Body of pancreas (tissue), 4 donors: ENCODE data around the gene EIF3L. TPM values are rescaled to one million over a fixed set of nuclear protein-coding genes. Genes with fewer than 3 reads are reported as not detected.
"Not testable (repeated sequence)": the region's sequence is repeated elsewhere in the genome, so short reads cannot be mapped to it uniquely, and the experiment has no call there.

Source experiments
- ATAC-seq: fragments of 150-250 bp; one replicate; pipeline ENCODE4 v1.9.1; 2016
- DNase-seq, 4 donors: peaks; one replicate each; pipeline ENCODE4 v3.0.0-alpha.2; 2019
- H3K27ac ChIP-seq, 4 donors: fragments of 200-600 bp; sonication (generic); 1 replicate in 3 of 4; 2 replicates in 1 of 4; pipeline versions ENCODE4 v1.5.1 to v1.6.1; 2016 to 2019; ENCODE audit warnings: mild to moderate bottlenecking in 1 of 4, mixed read lengths in 1 of 4, moderate library complexity in 1 of 4
- H3K27me3 ChIP-seq, 2 donors: fragments of 200-600 bp; sonication (generic); one replicate each; pipeline ENCODE4 v1.6.0; 2016; ENCODE audit warnings: mild to moderate bottlenecking in 1 of 2
- H3K36me3 ChIP-seq, 2 donors: fragments of 200-600 bp; sonication (generic); replicated peaks in 1 of 2; 2 replicates each; pipeline ENCODE4 v1.5.1; 2016; ENCODE audit warnings: low read depth in 2 of 2; ENCODE audit not compliant: insufficient read depth in 1 of 2
- H3K4me1 ChIP-seq: fragments of 200-600 bp; sonication (generic); one replicate; pipeline ENCODE4 v1.6.0; 2016
- H3K4me3 ChIP-seq, 2 donors: fragments of 200-600 bp; sonication (generic); 1 replicate in 1 of 2; 2 replicates in 1 of 2; pipeline ENCODE4 v1.5.1; 2016 to 2019
- H3K9me3 ChIP-seq, 3 donors: fragments of 200-600 bp; sonication (generic); 1 replicate in 2 of 3; 2 replicates in 1 of 3; pipeline ENCODE4 v1.5.1; 2016
- CTCF ChIP-seq, 7 experiments: fragments of 450-650 bp in 4 of 7; fragments of 200-600 bp in 3 of 7; sonication (generic) in 3 of 7; IDR thresholded peaks; one replicate each; pipeline ENCODE4 v1.5.1; 2016 to 2019; ENCODE audit warnings: antibody characterized with exemption in 7 of 7
- POLR2A ChIP-seq, 3 donors: fragments of 450-650 bp; IDR thresholded peaks; one replicate each; pipeline ENCODE4 v1.6.1; 2016; ENCODE audit warnings: antibody characterized with exemption in 3 of 3, mild to moderate bottlenecking in 2 of 3
- WGBS, 2 donors: methylation state at CpG; one replicate each; pipeline ENCODE4 v1.1.5; 2017; 5-methylcytosine and 5-hydroxymethylcytosine counted together
- intact Hi-C: fragments of 100-400 bp; cut with DNase I; formaldehyde crosslinking; loops from one replicate; pipeline ENCODE4 v1.15.1; 2023
- total RNA-seq, 2 donors: library from RNA; depleted of rRNA; stranded (reverse); fragments of >200 nt; gene quantifications; one replicate each; pipeline ENCODE4 v1.1.0, GENCODE V29; 2016

The EIF3L gene
- total RNA-seq = 100 to 1,000 TPM; 139 to 230 TPM

DNA sequence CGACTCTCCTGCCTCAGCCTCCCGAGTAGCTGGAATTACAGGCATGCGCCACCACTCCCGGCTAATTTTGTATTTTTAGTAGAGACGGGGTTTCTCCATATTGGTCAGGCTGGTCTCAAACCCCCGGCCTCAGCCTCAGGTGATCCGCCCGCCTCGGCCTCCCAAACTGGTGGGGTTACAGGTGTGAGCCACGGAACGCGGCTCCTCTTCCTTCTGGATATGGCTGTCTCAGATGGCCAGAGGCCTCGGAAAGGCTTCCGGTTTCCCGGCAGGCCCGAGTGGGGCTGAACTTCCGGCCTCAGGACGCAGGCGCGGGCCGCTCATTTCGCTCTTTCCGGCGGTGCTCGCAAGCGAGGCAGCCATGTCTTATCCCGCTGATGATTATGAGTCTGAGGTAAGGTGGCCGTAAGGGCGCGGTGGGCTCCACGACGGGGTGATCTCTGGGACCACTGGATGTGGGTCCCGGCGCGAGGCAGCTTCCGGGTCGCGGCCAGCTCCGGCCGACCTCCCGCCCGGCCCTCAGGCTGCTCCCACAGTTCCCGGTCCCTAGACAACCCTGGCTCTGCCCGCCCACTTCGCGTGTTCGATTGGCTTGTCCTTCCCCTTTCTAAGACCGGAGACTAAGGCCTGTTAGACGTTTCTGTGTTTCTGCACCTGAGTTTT is at the start of gene EIF3L:
Gene EIF3L (plus strand): TSS at position 331 of the 663 bp plus-strand sequence. CDS start 31 bp downstream, at position 362.
- Histone ChIP-seq H3K4me3 (peak within 1 kb of the TSS; percentile 86 to 91), H3K27ac (peak within 1 kb of the TSS; percentile 75 to 95 (median 88)), H3K27me3 (no peaks in the 10 kb centered on the region), H3K9me3 (no peaks in the 10 kb centered on the region), H3K4me1 (peaks cover 53% of the 10 kb centered on the region), H3K36me3 (peaks cover 0 to 9% of the 10 kb centered on the region in 2 donors)
- DNase-seq = peak; percentile 89 to 93 (median 92)
- intact Hi-C loops = no loop called here
- 0 to 2% methylated on average over 8 to 49 of the region's 49 CpGs for WGBS, 2 donors
- peak; percentile 75 for ATAC-seq
- TF ChIP-seq POLR2A (IDR thresholded peaks at IDR 0.05) = peak; percentile 83 to 95 (median 95)
- no peak for TF ChIP-seq CTCF (IDR thresholded peaks at IDR 0.05)

DNA sequence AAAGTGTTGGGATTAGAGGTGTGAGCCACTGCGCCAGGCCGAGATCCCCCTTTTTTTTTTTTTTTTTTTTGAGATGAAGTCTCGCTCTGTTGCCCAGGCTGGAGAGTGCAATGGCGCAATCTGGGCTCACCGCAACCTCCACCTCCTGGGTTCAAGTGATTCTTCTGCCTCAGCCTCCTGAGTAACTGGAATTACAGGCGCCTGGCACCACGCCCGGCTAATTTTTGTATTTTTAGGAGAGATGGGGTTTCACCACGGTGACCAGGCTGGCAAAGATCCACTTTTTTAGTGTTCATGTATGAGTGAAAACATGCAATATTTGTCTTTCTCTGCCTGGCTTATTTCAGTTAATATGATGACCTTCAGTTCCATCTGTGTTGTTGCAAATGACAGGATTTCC is 49.2 kb upstream of the EIF3L start:
- H3K36me3 ChIP-seq, DNase-seq, H3K9me3 ChIP-seq, H3K4me3 ChIP-seq, ATAC-seq, intact Hi-C loops, H3K27ac ChIP-seq, H3K27me3 ChIP-seq: not testable (repeated sequence)
- peaks cover 31% of the 10 kb centered on the region for H3K4me1 ChIP-seq
- WGBS, 2 donors = 73 to 81% methylated on average over 9 of the region's 9 CpGs

DNA sequence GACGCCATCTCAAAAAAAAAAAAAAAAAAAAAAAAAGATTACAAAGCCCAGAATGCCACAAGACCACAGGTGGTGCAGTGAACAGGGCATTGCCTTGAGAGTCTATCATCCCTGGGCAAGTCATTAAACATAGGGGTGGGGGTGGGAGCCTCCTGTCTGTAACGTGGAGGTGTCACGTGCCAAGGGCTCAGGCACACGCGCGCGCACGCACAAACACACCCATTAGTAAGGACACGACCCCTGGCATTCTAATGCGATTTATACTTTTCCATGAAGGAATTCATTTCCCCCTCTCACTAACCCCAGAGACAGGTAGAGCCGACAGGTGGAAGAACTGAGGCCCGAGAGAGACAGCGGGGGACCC is 47.3 kb upstream of the EIF3L start:
- peak; percentile 16 for ATAC-seq
- TF ChIP-seq CTCF (IDR thresholded peaks at IDR 0.05) (peak in 1 of 7 experiments; percentile 13), POLR2A (IDR thresholded peaks at IDR 0.05) (no peak)
- H3K4me1 ChIP-seq = peaks cover 38% of the 10 kb centered on the region
- H3K9me3 ChIP-seq = no peaks in the 10 kb centered on the region
- H3K27me3 ChIP-seq = no peaks in the 10 kb centered on the region
- peak overlapping the region; percentile 57 for H3K4me3 ChIP-seq
- WGBS, 2 donors = 0 to 3% methylated on average over 11 to 13 of the region's 13 CpGs
- intact Hi-C loops = no loop called here
- H3K27ac ChIP-seq = peak overlapping the region; percentile 74 to 92 (median 88)
- peak; percentile 49 to 68 (median 60) for DNase-seq
- no peaks in the 10 kb centered on the region for H3K36me3 ChIP-seq

- no peaks in the 10 kb centered on the region for H3K27me3 ChIP-seq
- peak overlapping the region; percentile 74 to 92 (median 88) for H3K27ac ChIP-seq
- no peak for TF ChIP-seq CTCF (IDR thresholded peaks at IDR 0.05)
- peak; percentile 50 to 75 (median 63) for TF ChIP-seq POLR2A (IDR thresholded peaks at IDR 0.05)
- H3K4me1 ChIP-seq = peaks cover 38% of the 10 kb centered on the region
- H3K9me3 ChIP-seq = no peaks in the 10 kb centered on the region
- peak overlapping the region; percentile 57 for H3K4me3 ChIP-seq
- ATAC-seq (peak; percentile 47), DNase-seq (peak; percentile 70 to 83 (median 72))
- 1 to 2% methylated on average over 16 to 63 of the region's 63 CpGs for WGBS, 2 donors
- intact Hi-C loops = no loop called here
- H3K36me3 ChIP-seq = no peaks in the 10 kb centered on the region
Observed at GRCh38 chr22:37802310-37803194, 46.7 kb upstream of the EIF3L start.

- Histone ChIP-seq H3K4me3 (no peak overlapping the region), H3K9me3 (no peaks in the 10 kb centered on the region), H3K36me3 (no peaks in the 10 kb centered on the region), H3K27ac (peak overlapping the region; percentile 10 to 92 (median 88)), H3K27me3 (no peaks in the 10 kb centered on the region), H3K4me1 (peaks cover 41% of the 10 kb centered on the region)
- ATAC-seq (no peak), DNase-seq (no peak)
- 21% methylated on average over 16 of the region's 16 CpGs for WGBS, 2 donors
- no peak for TF ChIP-seq POLR2A (IDR thresholded peaks at IDR 0.05)
- no peak for TF ChIP-seq CTCF (IDR thresholded peaks at IDR 0.05)
- intact Hi-C loops = no loop called here
Observed at GRCh38 chr22:37803195-37803638, 46.0 kb upstream of the EIF3L start.
